A673 (cell line): Measurements from ENCODE around the gene GMDS. TPM values are rescaled to one million over a fixed set of nuclear protein-coding genes. Genes with fewer than 3 reads are reported as not detected.

Source experiments
- BruUV-seq: library from RNA; stranded (reverse); fragments of 400-500 nt; replicated peaks from 2 replicates; lab custom pipeline; 2021; lab: Mats Ljungman, UMichigan
- CTCF ChIA-PET: fragments of 300-600 bp; sonication (Branson Sonifier 250); formaldehyde crosslinking; loops from one replicate; lab custom pipeline; 2022; ENCODE audit warnings: antibody characterized with exemption; lab: Charles Lee
- POLR2A ChIA-PET: fragments of 300-600 bp; sonication (Branson Sonifier 250); formaldehyde crosslinking; loops from one replicate; lab custom pipeline; 2022; ENCODE audit warnings: antibody characterized with exemption; ENCODE audit not compliant: low non-redundant PET; lab: Charles Lee
- DNase-seq: peaks from one replicate; pipeline ENCODE4 v3.0.0-alpha.2; 2015; ENCODE audit warnings: low spot score
- H3K27ac ChIP-seq: fragments of 200-600 bp; sonication (generic); 2 replicates; pipeline ENCODE4 v1.5.1; 2016; ENCODE audit warnings: mixed run types, low read depth, mild to moderate bottlenecking, mixed read lengths, antibody characterized with exemption, low read length; ENCODE audit not compliant: poor library complexity, severe bottlenecking
- H3K27me3 ChIP-seq: fragments of 200-600 bp; sonication (generic); replicated peaks from 2 replicates; pipeline ENCODE4 v1.6.1; 2017; ENCODE audit warnings: mixed run types, low read depth, mild to moderate bottlenecking, mixed read lengths, antibody characterized with exemption, low read length; ENCODE audit not compliant: insufficient read depth, poor library complexity
- H3K36me3 ChIP-seq: fragments of 200-600 bp; sonication (generic); 2 replicates; pipeline ENCODE4 v1.6.1; 2016; ENCODE audit warnings: mixed run types, mild to moderate bottlenecking, mixed read lengths, antibody characterized with exemption, low read length; ENCODE audit not compliant: insufficient read depth, poor library complexity, severe bottlenecking
- H3K4me1 ChIP-seq: fragments of 200-600 bp; sonication (generic); 2 replicates; pipeline ENCODE4 v1.6.1; 2017; ENCODE audit warnings: mixed run types, mild to moderate bottlenecking, mixed read lengths, antibody characterized with exemption, low read length; ENCODE audit not compliant: insufficient read depth, poor library complexity, severe bottlenecking
- H3K4me3 ChIP-seq: fragments of 200-600 bp; sonication (generic); 2 replicates; pipeline ENCODE4 v1.5.1; 2016; ENCODE audit warnings: low read depth, mixed run types, mild to moderate bottlenecking, mixed read lengths, low read length; ENCODE audit not compliant: poor library complexity, severe bottlenecking
- H3K9me3 ChIP-seq: fragments of 200-600 bp; sonication (generic); 2 replicates; pipeline ENCODE4 v1.6.1; 2016; ENCODE audit warnings: mixed run types, low read depth, mild to moderate bottlenecking, mixed read lengths, antibody characterized with exemption, low read length; ENCODE audit not compliant: poor library complexity, severe bottlenecking
- CTCF ChIP-seq: fragments of 300-800, 200-600 bp; sonication (generic); conservative IDR thresholded peaks from 2 replicates; pipeline ENCODE4 v1.5.1; 2017; ENCODE audit warnings: low read depth, mild to moderate bottlenecking, antibody characterized with exemption, low read length, moderate library complexity, mixed read lengths
- EZH2 ChIP-seq: fragments of 200-600 bp; sonication (generic); IDR thresholded peaks from 2 replicates; pipeline ENCODE4 v1.6.1; 2017; ENCODE audit warnings: borderline replicate concordance, low read depth, mild to moderate bottlenecking, mixed read lengths, antibody characterized with exemption, low read length; ENCODE audit not compliant: poor library complexity, severe bottlenecking
- intact Hi-C: fragments of 100-400 bp; cut with micrococcal nuclease; formaldehyde crosslinking; loops from one replicate; pipeline ENCODE4 v1.10.0; 2022; ENCODE audit not compliant: unreplicated experiment
- total RNA-seq: library from RNA; stranded (reverse); gene quantifications from 2 replicates; pipeline ENCODE4 v1.2.3, GENCODE V29; 2021

GMDS gene
- total RNA-seq, 1 experiment from 2014 or later, result 15.2 TPM

DNA sequence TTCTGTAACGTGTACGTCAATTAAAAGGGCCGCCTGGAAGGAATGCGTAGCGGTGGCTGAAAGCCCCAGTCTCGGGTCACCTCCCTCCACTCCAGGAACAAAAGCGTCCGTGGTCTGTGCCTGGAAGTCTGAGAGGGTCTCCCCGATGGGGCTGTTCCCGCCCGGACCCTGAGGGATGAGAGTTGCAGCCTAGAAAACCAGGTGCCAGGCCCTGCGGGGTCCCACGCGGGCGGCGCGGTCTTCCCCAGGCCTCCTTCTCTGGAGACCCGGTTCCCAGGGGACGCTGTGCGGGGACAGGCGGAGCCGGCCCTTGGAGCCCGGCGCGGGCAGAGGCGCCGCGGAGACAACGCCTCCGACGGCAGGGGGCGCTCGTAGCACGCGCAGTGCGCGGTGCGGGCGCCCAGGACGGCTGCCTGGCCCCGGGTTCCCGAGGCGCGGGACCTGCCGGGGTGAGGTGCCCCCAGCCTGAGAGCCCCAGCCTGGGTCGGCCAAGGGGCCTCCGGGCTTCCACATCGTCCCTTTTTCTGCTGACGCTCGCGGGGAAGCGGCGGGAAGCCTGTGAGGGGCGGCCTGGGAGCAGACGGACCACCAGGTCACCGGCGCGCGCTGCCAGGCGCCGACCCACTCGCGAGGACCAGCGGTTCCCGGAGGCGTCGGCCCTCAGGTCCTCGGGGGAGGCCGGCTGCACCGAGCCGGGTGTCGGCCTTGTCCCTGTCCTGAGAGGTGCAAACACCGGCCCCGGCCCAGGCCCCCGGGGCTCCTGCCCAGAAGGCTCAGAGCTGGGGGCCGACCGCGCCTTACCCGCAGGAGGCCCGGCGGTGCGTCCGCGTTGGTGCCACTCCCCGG lies 641.0 kb downstream of the GMDS start:
- BruUV-seq, result no TSS peak
- CTCF ChIA-PET, result interaction anchor here (0.5 to 0.6 kb wide), 2 partner anchors 750 to 1034 kb away, joined by 3 read pairs; no protein-coding TSS in a partner anchor
- DNase-seq, result peak; percentile 81
- no peaks in the 10 kb centered on the region for H3K36me3 ChIP-seq
- intact Hi-C loops, result loop anchor here (1.0 to 5.0 kb wide), 5 partner anchors 418 to 1093 kb away; no protein-coding TSS in a partner anchor
- TF ChIP-seq EZH2 (no peak), CTCF (peak; percentile 73)
- H3K4me3 ChIP-seq, result peak overlapping the region; percentile 43
- POLR2A ChIA-PET, result no interaction called here
- H3K27me3 ChIP-seq, result peaks cover 49% of the 10 kb centered on the region
- H3K4me1 ChIP-seq, result peaks cover 27% of the 10 kb centered on the region
- H3K27ac ChIP-seq, result no peak overlapping the region
- H3K9me3 ChIP-seq, result no peaks in the 10 kb centered on the region

DNA sequence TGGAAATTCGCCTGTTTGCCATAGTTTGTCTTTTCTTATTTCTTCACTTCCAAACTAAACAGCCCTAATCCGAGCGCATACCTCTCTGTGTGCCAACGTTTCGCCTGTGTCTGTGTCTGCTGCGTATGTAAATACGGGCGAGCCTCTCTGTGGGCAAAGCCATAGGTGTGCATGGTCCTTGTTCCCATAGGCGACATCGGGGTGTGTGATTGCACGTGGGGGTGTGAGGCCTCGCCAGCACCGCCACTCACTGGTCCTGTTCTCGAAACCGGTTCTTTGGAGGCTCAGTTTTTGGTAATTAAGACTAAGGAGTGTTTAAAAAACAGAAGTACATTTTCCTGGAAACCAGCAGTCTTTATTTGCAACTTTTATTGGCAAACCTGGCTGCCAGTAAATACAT lies 641.7 kb downstream of the GMDS start:
- Histone ChIP-seq H3K36me3 (no peaks in the 10 kb centered on the region), H3K27me3 (peaks cover 42% of the 10 kb centered on the region), H3K9me3 (no peaks in the 10 kb centered on the region), H3K27ac (no peak overlapping the region), H3K4me3 (no peak overlapping the region), H3K4me1 (peaks cover 22% of the 10 kb centered on the region)
- TF ChIP-seq EZH2 (no peak), CTCF (no peak)
- CTCF ChIA-PET, result no interaction called here
- no TSS peak for BruUV-seq
- DNase-seq, result no peak
- POLR2A ChIA-PET, result no interaction called here
- intact Hi-C loops, result loop anchor here (1.0 to 5.0 kb wide), 5 partner anchors 419 to 1094 kb away; no protein-coding TSS in a partner anchor

GRCh38 chr6:1602049-1602713 lies 643.2 kb downstream of the GMDS start:
- Histone ChIP-seq H3K9me3 (no peaks in the 10 kb centered on the region), H3K36me3 (no peaks in the 10 kb centered on the region), H3K27me3 (peaks cover 27% of the 10 kb centered on the region), H3K4me3 (no peak overlapping the region), H3K27ac (no peak overlapping the region), H3K4me1 (peaks cover 10% of the 10 kb centered on the region)
- no TSS peak for BruUV-seq
- ChIA-PET CTCF (interaction anchor here (0.6 kb wide), 1 partner anchor 743 kb away, joined by 3 read pairs; no protein-coding TSS in a partner anchor), POLR2A (no interaction called here)
- intact Hi-C loops, result loop anchor here (5.0 kb wide), 2 partner anchors 420 to 1095 kb away; no protein-coding TSS in a partner anchor
- no peak for DNase-seq
- TF ChIP-seq EZH2 (no peak), CTCF (no peak)
